Fibroblast of lung (primary cell): ENCODE results near the gene ZNF341. TPM values are rescaled to one million over a fixed set of nuclear protein-coding genes. Genes with fewer than 3 reads are reported as not detected.

Source experiments
- DNase-seq, 2 donors: peaks; one replicate each; pipeline versions ENCODE4 v3.0.0 to v3.0.0-alpha.2; 2010; ENCODE audit warnings: low read depth in 2 of 2
- H2AFZ ChIP-seq: 2 replicates; pipeline ENCODE4 v1.5.1; 2012; ENCODE audit warnings: low read length, control low read depth, inconsistent platforms
- H3K27ac ChIP-seq: 2 replicates; pipeline ENCODE4 v1.5.1; 2011; ENCODE audit warnings: low read length, control low read depth; ENCODE audit not compliant: insufficient read depth
- H3K27me3 ChIP-seq: 2 replicates; pipeline ENCODE4 v1.5.1; 2011; ENCODE audit warnings: mild to moderate bottlenecking, low read length; ENCODE audit not compliant: control insufficient read depth, insufficient read depth
- H3K36me3 ChIP-seq: 2 replicates; pipeline ENCODE4 v1.5.1; 2011; ENCODE audit warnings: low read length; ENCODE audit not compliant: control insufficient read depth, insufficient read depth
- H3K4me1 ChIP-seq: 2 replicates; pipeline ENCODE4 v1.5.1; 2011; ENCODE audit warnings: low read length; ENCODE audit not compliant: control insufficient read depth, insufficient read depth; ENCODE audit errors: extremely low read depth
- H3K4me2 ChIP-seq: 2 replicates; pipeline ENCODE4 v1.5.1; 2011; ENCODE audit warnings: low read length, control low read depth; ENCODE audit not compliant: insufficient read depth; ENCODE audit errors: extremely low read depth
- H3K4me3 ChIP-seq, 4 experiments: fragments of 200-600 bp in 1 of 4; sonication (generic) in 1 of 4; replicated peaks in 1 of 4; 2 replicates each; pipeline ENCODE4 v1.5.1; 2011 to 2016; ENCODE audit warnings: low read length in 4 of 4, low read depth in 3 of 4, mild to moderate bottlenecking in 3 of 4, control low read depth in 2 of 4, inconsistent platforms in 1 of 4, mixed read lengths in 1 of 4; ENCODE audit not compliant: insufficient read depth in 1 of 4; ENCODE audit errors: control extremely low read depth in 1 of 4
- H3K79me2 ChIP-seq: 2 replicates; pipeline ENCODE4 v1.5.1; 2012; ENCODE audit warnings: mild to moderate bottlenecking, low read length, inconsistent platforms; ENCODE audit not compliant: control insufficient read depth, insufficient read depth
- H3K9ac ChIP-seq: 2 replicates; pipeline ENCODE4 v1.5.1; 2011; ENCODE audit warnings: mild to moderate bottlenecking, low read length, control low read depth; ENCODE audit not compliant: insufficient read depth
- H3K9me3 ChIP-seq: 2 replicates; pipeline ENCODE4 v1.5.1; 2012; ENCODE audit warnings: low read depth, low read length; ENCODE audit not compliant: control insufficient read depth, insufficient read depth
- H4K20me1 ChIP-seq: 2 replicates; pipeline ENCODE4 v1.5.1; 2011; ENCODE audit warnings: low read length; ENCODE audit not compliant: control insufficient read depth, insufficient read depth; ENCODE audit errors: extremely low read depth
- CTCF ChIP-seq, 2 donors: IDR thresholded peaks in 1 of 2; conservative IDR thresholded peaks in 1 of 2; 1 replicate in 1 of 2; 2 replicates in 1 of 2; pipeline ENCODE4 v1.5.1; 2011 to 2012; ENCODE audit warnings: low read length in 2 of 2, control low read depth in 1 of 2, inconsistent platforms in 1 of 2, low read depth in 1 of 2, mild to moderate bottlenecking in 1 of 2
- EZH2 ChIP-seq: IDR thresholded peaks from 2 replicates; pipeline ENCODE4 v1.5.1; 2012; ENCODE audit warnings: low read length, control low read depth, mild to moderate bottlenecking; ENCODE audit errors: missing control alignments
- polyA plus RNA-seq, 2 donors: library from polyadenylated mRNA; depleted of rRNA in 1 of 2; stranded (reverse) in 1 of 2; unstranded in 1 of 2; fragments of >200 nt; gene quantifications; 2 replicates each; pipeline ENCODE4 v1.2.1, GENCODE V29; 2011 to 2012; ENCODE audit warnings: missing spikeins in 1 of 2
- total RNA-seq: library from RNA; depleted of rRNA; stranded (reverse); fragments of >200 nt; gene quantifications from 2 replicates; pipeline ENCODE4 v1.2.1, GENCODE V29; 2014

ZNF341 gene
- total and polyA plus RNA-seq, 2 donors (not counting 1 experiment from before 2014, with no cell fraction given): 0.99 to 1.1 TPM

- Histone ChIP-seq H3K4me3 (peak overlapping the region; percentile 37 to 63 (median 52)), H3K27me3 (no peaks in the 10 kb centered on the region), H3K4me1 (peaks cover 12% of the 10 kb centered on the region), H3K4me2 (peak overlapping the region; percentile 91), H3K9ac (peak overlapping the region; percentile 21), H3K36me3 (no peaks in the 10 kb centered on the region), H3K9me3 (peaks cover 2% of the 10 kb centered on the region), H4K20me1 (no peaks in the 10 kb centered on the region), H3K79me2 (no peaks in the 10 kb centered on the region), H2AFZ (peak overlapping the region; percentile 67), H3K27ac (peak overlapping the region; percentile 34)
- TF ChIP-seq CTCF (conservative IDR thresholded peaks at IDR 0.05 in 1 of 2, IDR thresholded peaks at IDR 0.05 in 1 of 2; ENCODE audit: low read depth in 1 of 2, low read length in 2 of 2): no peak
- no peak for TF ChIP-seq EZH2
- DNase-seq: peak; percentile 75 to 82
Measured at GRCh38 chr20:33732166-33732970, 572 bp downstream of the ZNF341 start.

GRCh38 chr20:33733654-33734576 lies 2.1 kb downstream of the ZNF341 start:
- Histone ChIP-seq H3K4me2 (peak overlapping the region; percentile 58), H3K79me2 (no peaks in the 10 kb centered on the region), H3K9ac (no peak overlapping the region), H3K36me3 (no peaks in the 10 kb centered on the region), H3K4me1 (peaks cover 12% of the 10 kb centered on the region), H3K4me3 (peak overlapping the region in 1 of 4 experiments; percentile 21), H3K27ac (peak overlapping the region; percentile 17), H3K9me3 (peaks cover 2% of the 10 kb centered on the region), H4K20me1 (no peaks in the 10 kb centered on the region), H2AFZ (peak overlapping the region; percentile 52), H3K27me3 (no peaks in the 10 kb centered on the region)
- TF ChIP-seq EZH2: no peak
- TF ChIP-seq CTCF (conservative IDR thresholded peaks at IDR 0.05 in 1 of 2, IDR thresholded peaks at IDR 0.05 in 1 of 2; ENCODE audit: low read depth in 1 of 2, low read length in 2 of 2): no peak
- DNase-seq: peak; percentile 58 to 64

GRCh38 chr20:33736962-33737361 lies 5.2 kb downstream of the ZNF341 start:
- no peaks in the 10 kb centered on the region for H4K20me1 ChIP-seq
- H3K9me3 ChIP-seq: peaks cover 2% of the 10 kb centered on the region
- H3K4me2 ChIP-seq: no peak overlapping the region
- H3K4me1 ChIP-seq: peaks cover 10% of the 10 kb centered on the region
- no peaks in the 10 kb centered on the region for H3K79me2 ChIP-seq
- no peak for TF ChIP-seq CTCF (conservative IDR thresholded peaks at IDR 0.05 in 1 of 2, IDR thresholded peaks at IDR 0.05 in 1 of 2; ENCODE audit: low read depth in 1 of 2, low read length in 2 of 2)
- no peak for DNase-seq
- no peaks in the 10 kb centered on the region for H3K36me3 ChIP-seq
- no peak overlapping the region for H2AFZ ChIP-seq
- no peak overlapping the region for H3K9ac ChIP-seq
- H3K4me3 ChIP-seq: no peak overlapping the region
- no peaks in the 10 kb centered on the region for H3K27me3 ChIP-seq
- H3K27ac ChIP-seq: no peak overlapping the region
